MM.1S (cell line): ENCODE data around the gene CLEC2D.
"Not testable (repeated sequence)": the region's sequence is repeated elsewhere in the genome, so short reads cannot be mapped to it uniquely, and the experiment has no call there.

Experiments used
- DNase-seq: peaks from one replicate; pipeline ENCODE4 v3.0.0-alpha.2; 2015
- H2AFZ ChIP-seq: fragments of 300-600 bp; sonication (generic); 2 replicates; pipeline ENCODE4 v1.6.0; 2016; ENCODE audit warnings: antibody characterized with exemption, low read length
- H3F3A ChIP-seq: fragments of 300-600 bp; sonication (generic); 2 replicates; pipeline ENCODE4 v1.6.1; 2016; ENCODE audit warnings: mild to moderate bottlenecking, antibody characterized with exemption, low read length, moderate library complexity, mixed read lengths; ENCODE audit not compliant: insufficient read depth
- H3K27ac ChIP-seq: fragments of 300-600 bp; sonication (generic); 2 replicates; pipeline ENCODE4 v1.5.1; 2016; ENCODE audit warnings: mild to moderate bottlenecking, low read length
- H3K27me3 ChIP-seq: fragments of 300-600 bp; sonication (generic); replicated peaks from 2 replicates; pipeline ENCODE4 v1.6.0; 2016; ENCODE audit warnings: low read length; ENCODE audit not compliant: insufficient read depth
- H3K36me3 ChIP-seq: fragments of 300-600 bp; sonication (generic); replicated peaks from 2 replicates; pipeline ENCODE4 v1.6.1; 2016; ENCODE audit warnings: mild to moderate bottlenecking, low read length, mixed read lengths; ENCODE audit not compliant: insufficient read depth
- H3K4me1 ChIP-seq: fragments of 300-600 bp; sonication (generic); 2 replicates; pipeline ENCODE4 v1.6.1; 2016; ENCODE audit warnings: low read length, mixed read lengths
- H3K4me2 ChIP-seq: fragments of 300-600 bp; sonication (generic); 2 replicates; pipeline ENCODE4 v1.6.0; 2016; ENCODE audit warnings: low read depth, low read length
- H3K4me3 ChIP-seq: fragments of 300-600 bp; sonication (generic); 2 replicates; pipeline ENCODE4 v1.5.1; 2016; ENCODE audit warnings: low read length, mixed read lengths
- H3K79me2 ChIP-seq: fragments of 300-600 bp; sonication (generic); 2 replicates; pipeline ENCODE4 v1.6.1; 2016; ENCODE audit warnings: mixed run types, low read length, mixed read lengths
- H3K9ac ChIP-seq: fragments of 300-600 bp; sonication (generic); 2 replicates; pipeline ENCODE4 v1.6.1; 2016; ENCODE audit warnings: low read length, mixed read lengths
- H3K9me2 ChIP-seq: fragments of 300-600 bp; sonication (generic); replicated peaks from 2 replicates; pipeline ENCODE4 v1.6.1; 2016; ENCODE audit warnings: mild to moderate bottlenecking, low read length, mixed read lengths; ENCODE audit not compliant: insufficient read depth
- H3K9me3 ChIP-seq: fragments of 300-600 bp; sonication (generic); replicated peaks from 2 replicates; pipeline ENCODE4 v1.6.1; 2016; ENCODE audit warnings: mild to moderate bottlenecking, low read length, mixed read lengths; ENCODE audit not compliant: insufficient read depth
- H4K20me1 ChIP-seq: fragments of 300-600 bp; sonication (generic); 2 replicates; pipeline ENCODE4 v1.6.1; 2016; ENCODE audit warnings: mild to moderate bottlenecking, low read length, moderate library complexity, mixed read lengths; ENCODE audit not compliant: insufficient read depth
- CTCF ChIP-seq: fragments of 300-600 bp; sonication (generic); IDR thresholded peaks from 2 replicates; pipeline ENCODE4 v1.5.1; 2016; ENCODE audit warnings: antibody characterized with exemption, low read length, mixed read lengths
- EZH2 ChIP-seq: fragments of 300-600 bp; sonication (generic); optimal IDR thresholded peaks from 2 replicates; pipeline ENCODE3; 2017; ENCODE audit warnings: low read depth, mild to moderate bottlenecking, antibody characterized with exemption, low read length, mixed read lengths
- EZH2phosphoT487 ChIP-seq: fragments of 300-600 bp; sonication (generic); IDR thresholded peaks from 2 replicates; pipeline ENCODE4 v1.6.1; 2018; ENCODE audit warnings: antibody characterized with exemption, low read length

The CLEC2D gene

GRCh38 chr12:9694241-9694640 is 24.7 kb downstream of the CLEC2D start:
- H3K4me2 ChIP-seq = no peak overlapping the region

GRCh38 chr12:9695150-9695549 is 25.6 kb downstream of the CLEC2D start:
- not testable (repeated sequence) for H3K36me3 ChIP-seq, H3K9me3 ChIP-seq, H3K79me2 ChIP-seq, H2AFZ ChIP-seq, H3K27me3 ChIP-seq, H3K4me3 ChIP-seq, DNase-seq, H4K20me1 ChIP-seq, H3K9ac ChIP-seq, H3K9me2 ChIP-seq, H3K4me2 ChIP-seq, H3F3A ChIP-seq, H3K27ac ChIP-seq, H3K4me1 ChIP-seq

More at GRCh38 chr12:9694241-9694640, 24.7 kb downstream of the CLEC2D start:
- no peaks in the 10 kb centered on the region for H3K9me2 ChIP-seq
- no peaks in the 10 kb centered on the region for H3K79me2 ChIP-seq
- 0 out of 2 replicates have a peak, but pooled peaks cover 1% of the 10 kb centered on the region for H3K36me3 ChIP-seq
- DNase-seq = no peak
- no peak overlapping the region for H2AFZ ChIP-seq
- H3F3A ChIP-seq = no peaks in the 10 kb centered on the region
- H3K27me3 ChIP-seq = no peaks in the 10 kb centered on the region
- TF ChIP-seq EZH2 (no peak), EZH2phosphoT487 (no peak), CTCF (no peak)
- no peak overlapping the region for H3K27ac ChIP-seq
- H3K9ac ChIP-seq = no peak overlapping the region
- no peaks in the 10 kb centered on the region for H3K9me3 ChIP-seq
- no peak overlapping the region for H3K4me3 ChIP-seq
- no peaks in the 10 kb centered on the region for H4K20me1 ChIP-seq
- H3K4me1 ChIP-seq = no peaks in the 10 kb centered on the region

- H3K79me2 ChIP-seq, H3K27me3 ChIP-seq, H2AFZ ChIP-seq, H3F3A ChIP-seq, H3K36me3 ChIP-seq, H3K4me3 ChIP-seq, H4K20me1 ChIP-seq, H3K9ac ChIP-seq, H3K27ac ChIP-seq, DNase-seq, H3K9me3 ChIP-seq, H3K9me2 ChIP-seq, H3K4me2 ChIP-seq, H3K4me1 ChIP-seq: not testable (repeated sequence)
Observed at GRCh38 chr12:9695661-9696060, 26.1 kb downstream of the CLEC2D start.

- Histone ChIP-seq H2AFZ (no peak overlapping the region), H3K4me1 (no peaks in the 10 kb centered on the region), H3K36me3 (no peaks in the 10 kb centered on the region), H3K79me2 (no peaks in the 10 kb centered on the region), H3K4me2 (no peak overlapping the region), H4K20me1 (no peaks in the 10 kb centered on the region), H3K9me2 (no peaks in the 10 kb centered on the region), H3K4me3 (no peak overlapping the region), H3K9ac (no peak overlapping the region), H3K9me3 (no peaks in the 10 kb centered on the region), H3K27me3 (no peaks in the 10 kb centered on the region), H3F3A (no peaks in the 10 kb centered on the region), H3K27ac (no peak overlapping the region)
- DNase-seq = no peak
- TF ChIP-seq EZH2 (no peak), EZH2phosphoT487 (no peak), CTCF (no peak)
Observed at GRCh38 chr12:9697619-9698018, 28.1 kb downstream of the CLEC2D start.
